Cardiac septum (tissue), 1 donor: ENCODE results near the gene AURKB. TPM values are rescaled to one million over a fixed set of nuclear protein-coding genes. Genes with fewer than 3 reads are reported as not detected.
"Not testable (repeated sequence)": the region's sequence is repeated elsewhere in the genome, so short reads cannot be mapped to it uniquely, and the experiment has no call there.

Experiments used
- DNase-seq: peaks from one replicate; pipeline ENCODE4 v3.0.0-alpha.2; 2020; ENCODE audit warnings: low spot score
- intact Hi-C: fragments of 100-400 bp; cut with DNase I; formaldehyde crosslinking; loops from one replicate; pipeline ENCODE4 v1.14.0; 2022
- long read RNA-seq: library from polyadenylated mRNA; unstranded; transcript quantifications from one replicate; pipeline ENCODE4 v2.0.0, GENCODE V29; 2021
- total RNA-seq: library from RNA; stranded (reverse); fragmentation: NEBNext Ultra II Directional; extraction: Animal tissue kit (Norgen Biotek cat#: 25700); gene quantifications from one replicate; pipeline ENCODE4 v1.2.1, GENCODE V29; 2021
- donor health status: DM: no; HTN: no; CAD: no.

AURKB gene
- 0.83 TPM for total RNA-seq
- long read RNA-seq: 0 reads

DNA sequence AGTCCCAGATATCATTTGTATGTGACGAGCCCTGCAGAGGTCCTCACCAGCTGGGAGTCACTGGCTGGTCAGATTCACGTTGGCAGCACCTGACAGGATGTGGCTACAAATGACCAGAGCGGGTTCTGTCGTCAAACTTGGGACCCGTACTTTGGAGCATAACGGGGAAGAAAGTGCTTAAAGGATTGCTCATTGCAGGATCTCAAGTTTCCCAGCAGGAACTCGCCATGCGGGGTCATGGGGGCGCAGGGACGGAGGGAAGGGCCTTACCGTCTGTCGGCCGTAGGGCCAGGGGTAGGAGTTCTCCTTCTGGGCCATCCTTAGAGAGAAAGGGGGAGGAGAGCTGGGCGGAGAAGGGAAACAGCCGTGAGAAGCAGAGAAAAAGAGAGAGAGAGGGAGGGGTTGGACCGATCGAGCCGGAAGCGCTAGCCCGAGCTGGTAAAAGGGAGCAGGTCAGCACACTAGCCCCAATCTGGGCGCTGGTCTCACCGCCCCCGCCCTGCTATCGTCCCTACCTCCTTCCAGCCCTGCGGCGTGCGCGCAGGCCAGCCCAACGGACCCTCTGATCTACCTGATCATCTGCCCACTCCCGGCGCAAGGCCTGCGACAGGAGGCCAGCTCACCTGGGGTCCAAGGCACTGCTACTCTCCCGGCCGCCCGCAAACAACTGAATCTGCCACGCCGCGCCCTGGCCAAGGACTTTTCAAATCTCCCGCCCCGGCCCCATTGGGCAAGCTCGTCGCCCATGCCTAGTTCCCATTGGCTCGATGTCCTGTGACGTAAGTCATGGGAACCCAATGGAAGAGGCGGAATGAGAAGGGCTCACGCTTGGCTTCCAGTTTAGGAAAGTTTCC is at the start of gene AURKB:
Gene AURKB, minus strand, starts transcription at position 669 of the 854 bp plus-strand sequence. Its CDS starts 351 bp downstream, at position 318.
- intact Hi-C loops: no loop called here
- DNase-seq: peak; percentile 97

DNA sequence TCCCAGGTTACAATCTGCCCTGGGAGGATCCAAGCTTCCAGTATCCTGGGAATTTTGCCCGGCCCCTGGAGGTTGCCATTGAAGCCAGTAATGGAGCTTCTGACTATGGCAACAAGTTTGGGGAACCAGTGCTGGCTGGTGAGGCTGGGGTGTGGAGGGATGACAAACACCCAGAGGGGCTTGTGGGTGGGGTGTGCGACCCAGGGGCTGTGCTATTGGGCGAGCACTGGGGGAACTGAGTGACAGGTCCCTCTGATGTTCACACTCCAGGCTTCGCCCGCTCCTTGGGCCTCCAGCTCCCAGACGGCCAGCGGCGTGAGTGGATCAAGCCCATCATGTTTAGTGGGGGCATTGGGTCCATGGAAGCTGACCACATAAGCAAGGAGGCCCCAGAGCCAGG is 47.4 kb upstream of the AURKB start:
- DNase-seq: no peak
- intact Hi-C loops: no loop called here

DNA sequence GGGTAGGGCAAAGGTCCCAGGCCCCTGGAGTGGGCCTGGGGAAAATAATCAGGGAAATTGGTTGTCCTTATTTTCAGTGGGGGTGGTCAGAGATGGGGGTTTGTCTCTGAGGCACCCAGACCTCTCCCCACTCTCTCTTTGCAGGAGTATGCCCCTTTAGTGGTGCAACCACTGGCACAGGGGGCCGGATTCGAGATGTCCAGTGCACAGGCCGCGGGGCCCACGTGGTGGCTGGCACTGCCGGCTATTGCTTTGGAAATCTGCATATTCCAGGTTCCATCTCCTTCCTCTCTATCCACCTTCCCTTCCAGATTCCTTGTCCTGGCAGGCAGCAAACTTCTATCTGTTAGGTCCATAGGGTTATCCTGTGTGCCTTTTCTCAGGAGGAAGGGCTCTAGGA is 46.3 kb upstream of the AURKB start:
- DNase-seq: no peak
- intact Hi-C loops: no loop called here

DNA sequence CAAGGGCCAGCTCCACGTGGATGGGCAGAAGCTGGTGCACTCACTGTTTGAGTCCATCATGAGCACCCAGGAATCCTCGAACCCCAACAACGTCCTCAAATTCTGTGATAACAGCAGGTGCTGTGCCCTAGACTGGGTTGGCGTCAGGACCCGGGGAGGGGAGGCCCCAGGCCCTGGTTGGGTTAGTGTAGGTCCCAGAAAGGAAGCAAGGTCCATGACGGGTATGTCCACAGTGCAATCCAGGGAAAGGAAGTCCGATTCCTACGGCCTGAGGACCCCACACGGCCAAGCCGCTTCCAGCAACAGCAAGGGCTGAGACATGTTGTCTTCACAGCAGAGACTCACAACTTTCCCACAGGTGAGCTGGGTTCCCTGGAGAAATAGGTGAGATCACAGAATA is 45.9 kb upstream of the AURKB start:
- no peak for DNase-seq
- intact Hi-C loops: no loop called here

DNA sequence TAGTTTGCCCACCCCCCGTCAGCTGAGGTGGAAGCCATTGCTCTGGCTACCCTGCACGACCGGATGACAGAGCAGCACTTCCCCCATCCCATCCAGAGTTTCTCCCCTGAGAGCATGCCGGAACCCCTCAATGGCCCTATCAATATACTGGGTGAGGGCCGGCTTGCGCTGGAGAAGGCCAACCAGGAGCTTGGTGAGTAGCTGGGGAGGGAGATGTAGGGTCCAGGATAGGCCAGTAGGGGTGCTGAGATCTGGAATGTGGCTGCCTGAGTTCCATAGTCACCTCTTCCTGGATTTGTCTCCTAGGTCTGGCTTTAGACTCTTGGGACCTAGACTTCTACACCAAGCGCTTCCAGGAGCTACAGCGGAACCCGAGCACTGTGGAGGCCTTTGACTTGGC is 45.1 kb upstream of the AURKB start:
- intact Hi-C loops: no loop called here
- DNase-seq: no peak

DNA sequence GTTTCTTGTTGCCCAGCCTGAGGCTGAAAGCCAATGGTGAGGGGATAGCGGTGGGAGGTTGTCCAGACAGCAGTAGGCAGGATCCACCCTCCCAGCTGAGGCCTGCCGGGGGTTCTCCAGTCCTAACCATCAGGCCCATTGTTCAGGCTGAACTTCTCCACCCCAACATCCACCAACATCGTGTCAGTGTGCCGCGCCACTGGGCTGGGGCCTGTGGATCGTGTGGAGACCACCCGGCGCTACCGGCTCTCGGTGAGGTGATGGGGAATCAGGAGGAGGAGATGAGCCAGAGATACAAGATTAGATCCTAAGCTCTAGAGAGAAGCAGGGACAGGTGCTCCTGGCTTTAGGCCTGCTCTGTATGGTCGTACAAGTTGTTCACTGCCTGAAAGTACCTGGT is 44.5 kb upstream of the AURKB start:
- intact Hi-C loops: no loop called here
- no peak for DNase-seq

DNA sequence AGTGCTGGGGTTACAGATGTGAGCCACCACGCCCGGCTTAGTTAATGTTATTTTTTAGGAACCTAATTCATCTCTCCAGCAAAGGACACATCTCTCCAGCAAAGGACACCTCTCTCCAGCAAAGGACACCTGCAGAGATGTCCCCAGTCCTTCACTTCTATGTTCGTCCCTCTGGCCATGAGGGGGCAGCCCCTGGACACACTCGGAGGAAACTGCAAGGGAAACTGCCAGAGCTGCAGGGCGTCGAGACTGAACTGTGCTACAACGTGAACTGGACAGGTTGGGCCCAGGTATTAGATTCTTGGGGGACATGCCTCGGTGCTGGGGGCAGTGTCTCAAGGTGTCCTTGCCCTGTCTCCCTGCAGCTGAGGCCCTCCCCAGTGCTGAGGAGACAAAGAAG is 43.4 kb upstream of the AURKB start:
- DNase-seq: no peak
- intact Hi-C loops: no loop called here

DNA sequence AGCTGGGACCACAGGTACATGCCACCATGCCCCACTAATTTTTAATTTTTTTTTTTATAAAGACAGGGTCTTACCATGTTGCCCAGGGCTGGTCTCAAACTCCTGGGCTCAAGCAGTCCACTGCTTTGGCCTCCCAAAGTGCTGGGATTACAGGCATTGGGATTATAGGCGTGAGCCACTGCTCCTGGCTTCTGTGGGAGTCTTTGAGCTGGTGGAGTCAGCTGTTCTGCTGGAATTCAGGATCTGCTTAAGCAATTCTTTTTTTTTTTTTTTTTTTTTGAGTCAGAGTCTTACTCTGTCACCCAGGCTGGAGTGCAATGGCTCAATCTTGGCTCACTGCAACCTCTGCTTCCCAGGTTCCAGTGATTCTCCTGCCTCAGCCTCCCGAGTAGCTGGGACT is 41.0 kb upstream of the AURKB start:
- DNase-seq, intact Hi-C loops: not testable (repeated sequence)

DNA sequence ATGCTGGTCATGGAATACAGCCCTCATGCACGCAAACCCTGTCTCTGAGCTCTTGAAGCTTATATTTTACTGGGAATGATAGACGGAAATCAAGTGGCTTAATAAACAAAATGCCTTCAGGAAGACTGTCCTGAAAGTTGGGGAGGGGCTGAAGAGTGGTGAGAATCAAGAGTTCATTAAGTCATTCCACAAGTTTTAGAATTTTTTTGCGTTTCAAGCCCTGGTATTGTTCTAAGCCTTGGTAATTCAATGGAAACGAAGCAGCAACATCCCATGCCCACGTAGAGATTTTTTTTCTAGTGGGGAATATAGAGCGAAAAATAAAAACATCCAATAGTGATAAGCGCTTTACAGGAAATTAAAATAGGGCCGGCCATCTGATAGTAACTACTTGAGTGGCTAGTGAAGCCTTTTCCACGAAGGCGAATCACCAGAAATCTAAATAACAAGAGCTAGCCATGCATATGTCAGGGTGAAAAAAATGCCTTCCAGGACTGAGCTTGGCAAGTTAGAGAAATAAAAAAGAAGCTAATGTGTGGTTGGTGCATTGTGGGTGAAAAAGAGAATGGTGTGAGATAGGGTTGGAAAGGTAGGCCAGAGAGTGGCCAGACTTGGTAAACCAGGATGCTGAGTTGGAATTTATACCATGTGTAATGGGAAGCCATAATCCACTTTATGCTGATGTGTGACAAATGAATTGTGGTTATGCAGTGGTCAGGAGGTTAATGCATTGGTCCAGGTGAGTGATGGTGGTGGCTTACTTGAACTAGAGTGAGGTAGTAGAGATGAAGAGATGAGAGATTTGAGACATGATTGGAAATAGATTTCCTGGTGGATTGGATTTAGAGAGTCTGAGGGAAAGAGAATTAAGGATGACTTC is 39.5 kb upstream of the AURKB start:
- intact Hi-C loops: loop anchor here (2.0 kb wide), 2 partner anchors 23 to 45 kb away; partner anchors contain the start of gene SLC25A35
- DNase-seq: no peak

DNA sequence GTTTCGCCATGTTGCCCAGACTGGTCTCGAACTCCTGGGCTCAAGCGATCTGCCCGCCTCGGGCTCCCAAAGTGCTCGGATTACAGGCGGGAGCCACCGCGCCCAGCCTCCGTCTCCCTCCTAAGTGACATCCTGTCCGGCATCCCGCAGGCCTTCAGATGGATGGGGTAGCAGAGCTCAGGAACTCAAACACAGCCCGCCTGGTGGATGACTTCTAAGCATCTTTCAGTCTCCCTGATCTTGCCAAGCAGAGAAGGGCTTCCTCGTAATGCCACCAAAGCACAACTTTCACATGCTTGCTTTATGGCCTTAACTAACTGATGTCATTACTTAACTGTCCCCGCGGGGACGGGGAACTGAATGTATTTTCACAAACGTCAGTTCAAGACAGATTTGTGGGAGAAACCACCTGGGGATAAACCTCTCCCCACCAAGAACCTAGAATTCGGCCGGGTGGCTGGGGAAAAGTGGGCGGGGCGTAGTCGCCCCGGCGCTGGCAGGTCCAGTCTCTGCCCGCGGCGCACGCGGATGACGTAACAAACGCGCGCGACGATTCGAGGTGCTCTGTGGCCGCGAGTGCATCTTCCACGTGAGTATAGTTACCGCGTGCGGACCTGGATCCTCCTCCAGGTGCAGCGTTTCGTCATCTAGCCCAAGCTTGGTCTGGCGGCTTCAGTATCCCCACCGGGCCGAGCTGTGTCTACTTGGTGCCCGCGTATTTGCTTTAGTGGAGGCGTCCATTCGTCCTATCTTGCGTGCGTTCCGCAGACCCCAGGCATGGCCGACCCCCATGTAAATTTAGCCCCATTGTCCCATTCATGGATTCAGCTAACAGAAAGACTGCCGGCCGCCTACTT is 38.6 kb upstream of the AURKB start, which contains the start of gene PFAS:
Gene PFAS, plus strand, starts transcription at position 539 of the 857 bp plus-strand sequence. CDS start 4,649 bp downstream, outside the sequence.
- intact Hi-C loops: loop anchor here (2.0 kb wide), 2 partner anchors 22 to 46 kb away; partner anchors contain the start of gene SLC25A35

DNA sequence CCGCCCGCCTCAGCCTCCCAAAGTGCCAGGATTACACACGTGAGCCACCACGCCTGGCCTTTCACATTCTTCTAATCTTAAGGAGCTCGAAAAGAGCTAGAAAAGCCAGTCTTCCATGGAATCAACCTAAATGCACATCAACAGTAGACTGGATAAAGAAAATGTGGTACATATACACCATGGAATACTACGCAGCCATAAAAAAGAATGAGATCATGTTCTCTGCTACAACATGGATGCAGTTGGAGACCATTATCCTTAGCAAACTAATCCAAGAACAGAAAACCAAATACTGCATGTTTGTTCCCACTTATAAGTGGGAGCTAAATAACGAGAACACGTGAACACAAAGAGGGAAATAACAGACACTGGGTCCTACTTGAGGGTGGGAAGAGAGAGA is 34.4 kb upstream of the AURKB start:
- intact Hi-C loops: no loop called here
- DNase-seq: no peak

More for the DNA sequence above, 38.6 kb upstream of the AURKB start, which contains the start of gene PFAS:
- DNase-seq: peak; percentile 98

DNA sequence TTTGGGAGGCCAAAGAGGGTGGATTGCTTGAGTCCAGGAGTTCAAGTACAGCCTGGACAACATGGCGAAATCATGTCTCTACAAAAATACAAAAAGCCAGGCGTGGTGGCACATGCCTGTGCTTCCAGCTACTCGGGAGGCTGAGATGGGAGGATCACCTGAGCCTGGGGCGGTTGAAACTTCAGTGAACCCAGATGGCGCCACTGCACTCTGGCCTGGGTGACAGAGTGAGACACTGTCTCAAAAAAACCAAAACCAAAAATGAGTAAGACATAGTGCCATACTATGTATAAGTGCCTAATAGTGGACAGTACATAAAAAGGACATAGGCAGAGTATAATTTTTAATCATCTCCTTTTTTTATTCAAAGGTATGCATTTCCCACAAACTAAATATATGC is 33.5 kb upstream of the AURKB start:
- no peak for DNase-seq
- intact Hi-C loops: no loop called here

DNA sequence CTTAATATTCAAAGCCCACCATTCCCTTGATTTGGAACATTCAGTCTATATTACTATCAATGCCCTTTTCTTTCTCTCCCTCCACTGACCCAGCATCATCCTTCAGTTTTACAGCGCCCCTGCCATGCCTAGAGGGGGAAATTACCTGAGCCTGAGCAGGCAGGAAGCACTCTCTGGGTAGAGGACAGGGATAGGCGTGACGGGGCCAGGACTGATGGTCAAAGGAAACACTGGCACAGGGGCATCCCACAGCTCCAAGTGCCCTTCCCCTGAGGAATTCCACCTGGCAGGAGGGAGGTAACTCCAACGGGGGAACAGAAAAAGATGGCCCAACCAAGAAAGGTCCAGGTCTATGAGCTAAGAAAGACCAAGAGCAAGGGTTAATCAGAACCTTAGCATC is 27.5 kb upstream of the AURKB start:
- DNase-seq: no peak
- intact Hi-C loops: no loop called here

DNA sequence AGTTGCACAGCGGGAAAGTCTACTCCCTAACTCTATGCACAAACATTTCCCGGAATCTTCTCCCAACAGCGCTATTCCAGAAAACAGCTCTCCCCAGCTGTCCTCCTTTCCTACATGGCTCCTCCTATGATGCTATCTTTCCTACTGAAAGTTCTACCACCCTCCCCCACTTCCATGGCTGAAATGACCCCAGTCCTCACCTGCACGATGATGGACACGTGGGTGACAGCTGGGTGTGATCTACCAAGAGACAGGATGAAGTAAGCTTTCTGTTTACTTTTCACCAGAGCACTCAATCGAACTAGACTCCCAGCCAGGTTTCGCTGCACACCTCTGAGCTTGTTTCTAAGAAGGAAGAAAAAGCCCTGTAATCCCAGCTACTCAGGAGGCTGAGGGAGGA is 26.8 kb upstream of the AURKB start:
- intact Hi-C loops: no loop called here
- no peak for DNase-seq

DNA sequence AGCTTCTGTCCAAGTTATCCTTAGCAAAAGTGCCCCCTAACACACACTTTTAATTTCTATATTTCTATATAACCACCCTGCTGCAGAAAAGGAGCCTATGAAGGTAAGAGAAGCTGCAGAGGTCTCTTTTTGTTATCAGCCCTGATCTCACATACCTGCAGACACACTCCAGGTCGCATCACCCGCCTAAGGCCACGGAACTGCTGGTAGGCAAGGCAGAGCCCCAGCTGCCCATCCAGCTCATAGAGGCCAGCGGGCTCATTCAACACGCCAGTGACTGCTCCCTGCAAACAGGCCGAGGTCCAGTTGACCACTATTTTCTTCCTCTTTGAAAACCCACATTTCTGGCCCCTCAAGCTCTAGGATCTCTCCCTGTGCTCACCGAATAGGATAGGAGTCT is 25.3 kb upstream of the AURKB start:
- intact Hi-C loops: no loop called here
- no peak for DNase-seq

DNA sequence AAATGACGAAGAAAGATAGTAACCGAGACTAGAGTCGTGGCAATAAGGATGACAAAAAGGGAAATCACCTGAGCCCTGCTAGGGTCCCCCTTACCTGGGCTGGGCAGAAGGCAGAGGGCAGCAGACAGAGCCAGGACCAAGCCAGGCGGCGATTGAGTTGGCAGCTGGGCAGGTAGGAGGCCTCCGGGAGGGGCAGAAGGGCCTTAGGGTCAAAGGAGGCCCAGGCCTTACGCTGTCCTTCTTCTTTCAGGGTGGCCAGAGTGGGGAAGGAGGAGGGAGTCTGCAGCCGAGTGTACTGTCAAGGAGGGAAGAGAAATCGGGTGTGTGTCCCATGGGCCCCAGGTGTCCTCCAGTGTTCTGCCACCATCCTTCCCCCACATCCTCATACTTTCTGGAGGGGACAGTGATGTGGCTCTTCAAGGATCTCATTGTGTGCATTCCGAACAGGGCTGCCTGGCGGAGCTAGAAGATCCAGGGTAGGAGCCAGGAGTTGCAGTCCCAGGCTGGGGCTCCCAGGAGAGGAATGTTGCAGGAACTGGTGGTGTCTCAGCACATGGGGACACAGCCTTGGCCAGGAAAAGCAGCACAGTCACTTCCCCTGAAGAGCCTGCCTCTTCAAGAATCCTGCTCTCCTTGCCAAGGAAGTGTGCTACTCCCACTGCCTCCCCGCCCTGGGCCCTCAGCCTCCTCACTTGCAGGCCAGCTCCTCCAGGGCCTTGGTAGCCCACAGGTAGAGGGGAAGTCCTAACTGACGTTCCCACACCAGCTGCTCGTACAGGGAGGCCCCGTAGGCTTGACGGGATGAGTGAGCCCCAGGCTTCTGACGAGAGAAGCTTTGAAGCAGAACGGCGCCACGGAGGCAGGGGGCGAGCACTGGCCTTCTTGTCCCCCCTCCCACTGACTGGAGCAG is 24.2 kb upstream of the AURKB start:
- DNase-seq: no peak
- intact Hi-C loops: no loop called here

DNA sequence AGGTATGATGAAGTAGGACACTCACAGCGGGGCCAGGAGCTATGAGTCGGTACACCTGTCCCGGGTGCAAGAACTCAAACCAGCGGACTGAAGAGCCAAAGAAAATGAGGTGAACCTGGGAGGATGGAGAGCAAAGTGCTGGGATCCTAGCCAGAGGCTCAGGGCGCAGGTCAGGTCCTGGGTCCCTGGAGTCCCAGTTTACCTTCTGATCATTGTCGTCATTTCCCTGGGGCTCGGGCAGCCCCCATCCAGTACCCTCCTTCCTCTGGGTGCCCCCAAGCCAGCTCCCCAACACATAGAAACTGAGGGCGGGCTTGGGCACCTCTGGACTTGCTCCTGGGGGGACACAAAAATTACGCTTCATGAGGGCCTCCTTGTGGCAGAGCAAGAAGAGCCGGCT is 21.3 kb upstream of the AURKB start:
- no peak for DNase-seq
- intact Hi-C loops: no loop called here

DNA sequence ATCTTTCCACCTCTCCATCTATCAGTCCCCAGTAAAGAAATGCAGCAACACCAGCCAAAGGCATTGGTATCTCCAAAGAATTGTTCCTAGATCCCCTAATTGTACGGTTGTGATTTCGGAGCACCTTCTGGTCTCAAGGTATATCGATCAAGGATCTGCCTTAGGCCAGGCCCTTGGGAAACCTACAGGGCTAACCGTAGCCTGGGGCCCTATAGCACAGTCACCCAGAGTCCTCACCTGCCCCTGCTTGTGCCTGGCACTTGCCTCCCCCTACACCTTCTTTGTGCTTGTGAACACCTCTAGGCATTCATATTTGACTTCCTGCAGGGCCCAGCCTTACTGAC is 16.8 kb upstream of the AURKB start:
- intact Hi-C loops: loop anchor here (2.0 to 10.0 kb wide), 2 partner anchors 22 to 148 kb away; partner anchors contain the start of genes CTC1, KRABD2 and PFAS
- DNase-seq: no peak
